GM12892 (cell line): Measurements from ENCODE around the gene MTFR1L.

Experiments used
- POLR2A ChIP-seq: IDR thresholded peaks from 2 replicates; pipeline ENCODE4 v1.6.1; 2011; ENCODE audit warnings: low read depth, low read length, control low read depth
- POLR2AphosphoS5 ChIP-seq: IDR thresholded peaks from 2 replicates; pipeline ENCODE4 v1.6.1; 2011; ENCODE audit warnings: low read depth, low read length, control low read depth
- TAF1 ChIP-seq: IDR thresholded peaks from 2 replicates; pipeline ENCODE4 v1.6.1; 2011; ENCODE audit warnings: low read depth, mild to moderate bottlenecking, control low read depth, low read length, borderline replicate concordance

- TF ChIP-seq TAF1, result no peak
- TF ChIP-seq POLR2AphosphoS5, result no peak
- TF ChIP-seq POLR2A, result no peak
Observed at GRCh38 chr1:25813071-25813733, 6.6 kb upstream of the MTFR1L start.
